AG09309 (cell line): Measurements from ENCODE around the gene CNR2.

Experiments
- DNase-seq: peaks from one replicate; pipeline ENCODE4 v3.0.0-alpha.2; 2010; ENCODE audit warnings: low read depth
- H3K4me3 ChIP-seq: 2 replicates; pipeline ENCODE4 v1.5.1; 2011; ENCODE audit warnings: mild to moderate bottlenecking, low read depth, low read length, moderate library complexity; ENCODE audit not compliant: control insufficient read depth
- TF ChIP-seq, protein P1 (sequence below): IDR thresholded peaks from 2 replicates; pipeline ENCODE4 v1.5.1; 2011; ENCODE audit warnings: mild to moderate bottlenecking, low read depth, low read length, inconsistent platforms; ENCODE audit not compliant: insufficient read depth, control insufficient read depth; ENCODE audit errors: missing control alignments

CNR2 gene

DNA sequence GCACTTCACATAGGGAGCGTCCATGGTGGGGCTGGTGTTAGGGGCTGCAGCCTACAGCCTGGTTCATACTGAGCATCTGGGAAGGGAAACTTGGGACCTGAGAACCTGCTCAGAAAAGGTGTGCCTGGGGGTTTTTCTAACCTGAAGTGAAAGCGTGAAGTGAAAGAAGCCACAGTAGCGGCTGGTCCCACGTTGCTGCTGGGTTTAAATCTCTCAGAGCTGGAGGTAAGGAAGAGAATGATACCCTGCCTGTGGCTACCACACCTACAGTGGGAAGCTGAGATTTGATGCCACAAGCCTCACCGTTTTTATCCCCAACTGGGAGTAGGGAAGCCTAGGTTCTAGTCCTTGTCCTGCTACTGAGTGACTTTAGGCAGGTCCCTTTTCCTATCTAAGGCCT, 24.1 kb downstream of the CNR2 start:
- TF ChIP-seq, protein P1, sequence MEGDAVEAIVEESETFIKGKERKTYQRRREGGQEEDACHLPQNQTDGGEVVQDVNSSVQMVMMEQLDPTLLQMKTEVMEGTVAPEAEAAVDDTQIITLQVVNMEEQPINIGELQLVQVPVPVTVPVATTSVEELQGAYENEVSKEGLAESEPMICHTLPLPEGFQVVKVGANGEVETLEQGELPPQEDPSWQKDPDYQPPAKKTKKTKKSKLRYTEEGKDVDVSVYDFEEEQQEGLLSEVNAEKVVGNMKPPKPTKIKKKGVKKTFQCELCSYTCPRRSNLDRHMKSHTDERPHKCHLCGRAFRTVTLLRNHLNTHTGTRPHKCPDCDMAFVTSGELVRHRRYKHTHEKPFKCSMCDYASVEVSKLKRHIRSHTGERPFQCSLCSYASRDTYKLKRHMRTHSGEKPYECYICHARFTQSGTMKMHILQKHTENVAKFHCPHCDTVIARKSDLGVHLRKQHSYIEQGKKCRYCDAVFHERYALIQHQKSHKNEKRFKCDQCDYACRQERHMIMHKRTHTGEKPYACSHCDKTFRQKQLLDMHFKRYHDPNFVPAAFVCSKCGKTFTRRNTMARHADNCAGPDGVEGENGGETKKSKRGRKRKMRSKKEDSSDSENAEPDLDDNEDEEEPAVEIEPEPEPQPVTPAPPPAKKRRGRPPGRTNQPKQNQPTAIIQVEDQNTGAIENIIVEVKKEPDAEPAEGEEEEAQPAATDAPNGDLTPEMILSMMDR = no peak
- DNase-seq = no peak
- H3K4me3 ChIP-seq = no peak overlapping the region

DNA sequence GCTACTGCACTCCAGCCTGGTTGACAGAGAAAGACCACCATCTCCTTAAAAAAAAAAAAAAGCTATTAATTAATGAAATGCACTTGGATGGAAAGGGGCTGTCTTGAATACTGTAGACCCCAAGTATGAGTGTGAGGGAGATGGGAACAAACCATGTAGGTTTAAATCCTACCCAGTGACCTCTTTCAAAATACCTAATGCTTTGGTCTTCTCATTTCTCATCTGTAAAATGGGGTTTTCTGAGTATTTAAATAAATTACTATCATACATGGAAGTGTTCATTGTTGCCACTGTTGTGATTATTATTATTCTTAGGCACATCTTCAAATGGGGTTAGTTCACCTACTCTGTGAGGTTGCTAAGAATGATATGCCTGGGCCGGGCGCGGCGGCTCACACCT, 27.9 kb downstream of the CNR2 start:
- no peak for DNase-seq
- H3K4me3 ChIP-seq = no peak overlapping the region
- TF ChIP-seq, protein P1 = no peak

DNA sequence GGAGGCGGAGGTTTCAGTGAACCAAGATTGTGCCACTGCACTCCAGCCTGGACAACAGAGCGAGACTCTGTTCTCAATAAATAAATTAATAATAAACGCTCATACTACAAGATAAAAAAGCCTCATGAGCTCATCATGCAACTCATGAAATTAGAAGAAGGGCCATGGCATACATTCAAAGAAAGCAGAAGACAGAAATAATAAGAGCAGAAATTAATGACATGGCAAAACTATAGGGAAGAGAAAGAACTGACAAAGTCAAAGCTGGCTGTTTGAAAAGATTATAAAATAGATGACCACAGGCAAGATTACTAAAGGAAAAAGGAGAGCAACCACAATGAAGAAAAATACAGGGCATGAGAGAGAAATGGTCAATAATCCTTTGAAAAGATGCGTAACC, 30.4 kb downstream of the CNR2 start:
- TF ChIP-seq, protein P1 = no peak
- DNase-seq = no peak
- no peak overlapping the region for H3K4me3 ChIP-seq

DNA sequence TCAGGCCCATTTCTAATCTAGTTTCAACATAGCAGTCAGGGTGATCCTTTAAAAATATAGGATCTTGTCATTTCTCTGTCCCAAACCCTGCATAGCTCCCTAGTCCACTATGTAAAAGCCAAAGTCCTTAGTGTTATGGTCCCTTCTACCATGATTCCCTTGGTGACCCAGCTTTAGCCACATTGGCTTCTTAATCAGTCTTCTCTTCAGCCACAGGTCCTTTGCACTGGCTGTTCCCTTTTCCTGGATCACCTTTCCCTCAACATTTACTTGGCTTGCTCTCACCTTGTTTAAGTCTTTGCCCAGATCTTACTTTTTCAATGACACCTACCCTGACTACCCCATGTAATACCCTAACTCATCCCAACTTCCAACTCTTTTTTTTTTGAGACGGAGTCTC, 33.4 kb downstream of the CNR2 start:
- H3K4me3 ChIP-seq = no peak overlapping the region
- DNase-seq = no peak
- TF ChIP-seq, protein P1 = no peak

DNA sequence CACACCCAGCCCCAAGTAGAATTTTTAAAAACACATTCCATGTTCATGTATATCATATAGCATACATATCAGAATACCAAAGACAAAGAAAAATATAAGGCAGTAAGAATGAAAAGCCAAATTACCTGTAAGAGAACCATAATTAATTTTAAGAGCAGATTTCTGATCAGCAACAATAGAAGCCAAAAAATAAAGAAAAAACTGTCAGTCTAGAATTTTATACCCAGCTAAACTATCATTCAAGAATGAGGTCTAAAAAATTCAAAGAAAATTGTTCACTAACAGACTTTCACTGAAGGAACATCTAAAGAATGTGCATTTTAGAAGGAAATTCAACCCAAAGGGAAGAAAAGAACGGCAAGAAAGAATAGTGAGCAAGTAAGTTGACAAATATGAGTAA, 34.5 kb downstream of the CNR2 start:
- TF ChIP-seq, protein P1 = no peak
- no peak for DNase-seq
- H3K4me3 ChIP-seq = no peak overlapping the region

DNA sequence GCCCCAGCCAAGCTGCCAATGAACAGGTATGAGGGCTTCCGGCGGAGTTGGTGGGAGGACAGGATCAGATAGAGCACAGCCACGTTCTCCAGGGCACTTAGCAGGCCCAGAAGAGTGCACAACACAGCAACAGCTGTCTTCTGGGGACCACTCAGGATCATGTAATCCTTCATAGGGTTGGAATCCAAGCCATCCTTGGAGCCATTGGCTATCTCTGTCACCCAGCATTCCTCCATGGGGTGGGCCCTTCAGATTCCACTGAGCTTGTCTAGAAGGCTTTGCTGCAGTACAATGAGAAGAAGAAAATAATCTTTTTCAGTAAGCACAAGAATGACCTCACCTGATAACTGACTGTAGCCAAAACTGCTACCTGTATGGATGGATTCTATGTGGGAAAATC, 37.8 kb downstream of the CNR2 start:
- DNase-seq = no peak
- TF ChIP-seq, protein P1 = no peak
- H3K4me3 ChIP-seq = no peak overlapping the region

DNA sequence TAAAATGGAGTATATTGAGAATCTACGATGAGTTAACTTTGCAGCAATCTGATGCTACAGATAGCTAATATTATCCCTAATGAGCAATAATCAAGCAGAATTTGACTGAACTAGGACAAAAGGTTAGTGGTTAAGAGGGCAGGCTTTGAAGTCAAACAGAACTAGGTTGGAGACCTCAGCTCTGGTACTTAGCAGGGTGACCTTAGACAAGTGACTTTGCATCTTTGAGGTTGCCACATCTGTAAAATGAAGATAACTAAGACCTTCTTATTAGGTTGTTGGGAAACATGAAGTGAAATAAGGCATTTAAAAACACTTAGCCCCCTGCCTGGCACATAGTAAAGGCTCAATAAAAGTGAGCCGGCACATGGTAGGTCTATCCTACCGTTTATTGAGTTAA, 40.7 kb downstream of the CNR2 start:
- no peak for DNase-seq
- TF ChIP-seq, protein P1 = no peak
- H3K4me3 ChIP-seq = no peak overlapping the region
